Lower lobe of right lung (tissue), 2 donors: ENCODE data around the gene FRMD7. TPM values are rescaled to one million over a fixed set of nuclear protein-coding genes. Genes with fewer than 3 reads are reported as not detected.
"Not testable (repeated sequence)": the region's sequence is repeated elsewhere in the genome, so short reads cannot be mapped to it uniquely, and the experiment has no call there.

ENCODE experiments used
- ATAC-seq, 2 donors: fragments of 200-7000 bp; cut with Tn5 transposase; one replicate each; pipeline ENCODE4 v1.9.1; 2020 to 2022; ENCODE audit warnings: mild to moderate bottlenecking in 2 of 2, moderate library complexity in 2 of 2
- DNase-seq: peaks from one replicate; pipeline ENCODE4 v3.0.0-alpha.2; 2020
- H3K27ac ChIP-seq: fragments of 200-600 bp; one replicate; pipeline ENCODE4 v1.8.0; 2022
- H3K27me3 ChIP-seq: fragments of 200-600 bp; one replicate; pipeline ENCODE4 v1.8.0; 2022; ENCODE audit warnings: low read depth
- H3K36me3 ChIP-seq: fragments of 200-600 bp; one replicate; pipeline ENCODE4 v1.8.0; 2022; ENCODE audit warnings: mild to moderate bottlenecking
- H3K4me1 ChIP-seq: fragments of 200-600 bp; one replicate; pipeline ENCODE4 v1.8.0; 2022
- H3K4me3 ChIP-seq: fragments of 200-600 bp; one replicate; pipeline ENCODE4 v1.8.0; 2022; ENCODE audit warnings: mild to moderate bottlenecking
- H3K9me3 ChIP-seq: fragments of 200-600 bp; one replicate; pipeline ENCODE4 v1.8.0; 2022
- intact Hi-C: fragments of 100-400 bp; cut with DNase I; formaldehyde crosslinking; loops from one replicate; pipeline ENCODE4 v1.11.0; 2022
- total RNA-seq: library from RNA; stranded (reverse); fragmentation: NEBNext Ultra II Directional; extraction: Animal tissue kit (Norgen Biotek cat#: 25700); gene quantifications from one replicate; pipeline ENCODE4 v1.2.1, GENCODE V29; 2021
- TF ChIP-seq, protein P1 (sequence below): fragments of 200-600 bp; IDR thresholded peaks from one replicate; pipeline ENCODE4 v1.8.0; 2022; ENCODE audit warnings: antibody characterized with exemption, mild to moderate bottlenecking
- donor health status: DM: no; HTN: yes; CAD: no; lungs with severe emphysema.

FRMD7 gene
- total RNA-seq, 1 donor from 2014 or later, result not detected

- no peak overlapping the region for H3K27ac ChIP-seq
- no peaks in the 10 kb centered on the region for H3K36me3 ChIP-seq
- ATAC-seq (no peak), DNase-seq (no peak)
- H3K27me3 ChIP-seq, result no peaks in the 10 kb centered on the region
- TF ChIP-seq, protein P1, sequence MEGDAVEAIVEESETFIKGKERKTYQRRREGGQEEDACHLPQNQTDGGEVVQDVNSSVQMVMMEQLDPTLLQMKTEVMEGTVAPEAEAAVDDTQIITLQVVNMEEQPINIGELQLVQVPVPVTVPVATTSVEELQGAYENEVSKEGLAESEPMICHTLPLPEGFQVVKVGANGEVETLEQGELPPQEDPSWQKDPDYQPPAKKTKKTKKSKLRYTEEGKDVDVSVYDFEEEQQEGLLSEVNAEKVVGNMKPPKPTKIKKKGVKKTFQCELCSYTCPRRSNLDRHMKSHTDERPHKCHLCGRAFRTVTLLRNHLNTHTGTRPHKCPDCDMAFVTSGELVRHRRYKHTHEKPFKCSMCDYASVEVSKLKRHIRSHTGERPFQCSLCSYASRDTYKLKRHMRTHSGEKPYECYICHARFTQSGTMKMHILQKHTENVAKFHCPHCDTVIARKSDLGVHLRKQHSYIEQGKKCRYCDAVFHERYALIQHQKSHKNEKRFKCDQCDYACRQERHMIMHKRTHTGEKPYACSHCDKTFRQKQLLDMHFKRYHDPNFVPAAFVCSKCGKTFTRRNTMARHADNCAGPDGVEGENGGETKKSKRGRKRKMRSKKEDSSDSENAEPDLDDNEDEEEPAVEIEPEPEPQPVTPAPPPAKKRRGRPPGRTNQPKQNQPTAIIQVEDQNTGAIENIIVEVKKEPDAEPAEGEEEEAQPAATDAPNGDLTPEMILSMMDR, result no peak
- intact Hi-C loops, result no loop called here
- no peaks in the 10 kb centered on the region for H3K9me3 ChIP-seq
- H3K4me1 ChIP-seq, result no peaks in the 10 kb centered on the region
- H3K4me3 ChIP-seq, result no peak overlapping the region
Measured at GRCh38 chrX:132115792-132116191, 12.0 kb downstream of the FRMD7 start.

GRCh38 chrX:132114607-132115006 is 13.2 kb downstream of the FRMD7 start:
- TF ChIP-seq, protein P1, result no peak
- intact Hi-C loops, result no loop called here
- H3K27ac ChIP-seq, result no peak overlapping the region
- H3K4me1 ChIP-seq, result no peaks in the 10 kb centered on the region
- no peak overlapping the region for H3K4me3 ChIP-seq
- DNase-seq, result no peak
- no peaks in the 10 kb centered on the region for H3K36me3 ChIP-seq
- H3K27me3 ChIP-seq, result no peaks in the 10 kb centered on the region
- no peaks in the 10 kb centered on the region for H3K9me3 ChIP-seq
- ATAC-seq, result no peak

GRCh38 chrX:132107291-132107690 is 20.5 kb downstream of the FRMD7 start:
- no peaks in the 10 kb centered on the region for H3K27me3 ChIP-seq
- TF ChIP-seq, protein P1, result no peak
- H3K27ac ChIP-seq, result no peak overlapping the region
- H3K4me3 ChIP-seq, result no peak overlapping the region
- H3K36me3 ChIP-seq, result no peaks in the 10 kb centered on the region
- intact Hi-C loops, result no loop called here
- H3K9me3 ChIP-seq, result no peaks in the 10 kb centered on the region
- no peak for DNase-seq
- H3K4me1 ChIP-seq, result no peaks in the 10 kb centered on the region
- no peak for ATAC-seq

DNA sequence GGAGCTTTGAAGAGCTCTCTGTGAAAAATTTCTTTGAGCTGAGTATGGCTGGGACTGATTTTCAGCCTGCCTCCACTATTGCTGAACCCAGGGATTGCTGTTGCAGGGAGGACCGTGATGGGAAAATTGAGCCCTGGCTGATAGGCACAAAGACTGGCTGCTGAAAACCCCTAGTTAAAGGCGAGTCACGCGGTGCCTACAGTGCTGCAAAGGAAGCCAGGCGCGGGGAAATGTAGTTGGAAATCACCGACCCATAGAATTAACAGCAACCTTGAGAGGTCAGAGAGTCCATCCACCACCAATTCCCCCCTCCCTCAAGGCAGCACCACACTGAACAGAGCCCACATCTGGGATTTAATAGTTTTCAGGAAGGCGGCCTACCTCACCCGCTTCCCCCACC is 26.0 kb downstream of the FRMD7 start:
- DNase-seq, result no peak

GRCh38 chrX:132101206-132101605 is 26.6 kb downstream of the FRMD7 start:
- TF ChIP-seq, protein P1, result no peak
- no peak overlapping the region for H3K27ac ChIP-seq
- no peaks in the 10 kb centered on the region for H3K27me3 ChIP-seq
- H3K4me3 ChIP-seq, result no peak overlapping the region
- H3K9me3 ChIP-seq, result no peaks in the 10 kb centered on the region
- no peak for DNase-seq
- no peaks in the 10 kb centered on the region for H3K36me3 ChIP-seq
- H3K4me1 ChIP-seq, result no peaks in the 10 kb centered on the region
- ATAC-seq, result no peak
- intact Hi-C loops, result no loop called here

More for the DNA sequence above, 26.0 kb downstream of the FRMD7 start:
- Histone ChIP-seq H3K36me3 (no peaks in the 10 kb centered on the region), H3K27me3 (no peaks in the 10 kb centered on the region), H3K4me1 (no peaks in the 10 kb centered on the region), H3K27ac (no peak overlapping the region), H3K4me3 (no peak overlapping the region), H3K9me3 (no peaks in the 10 kb centered on the region)
- intact Hi-C loops, result no loop called here
- ATAC-seq, result no peak
- TF ChIP-seq, protein P1, result no peak

DNA sequence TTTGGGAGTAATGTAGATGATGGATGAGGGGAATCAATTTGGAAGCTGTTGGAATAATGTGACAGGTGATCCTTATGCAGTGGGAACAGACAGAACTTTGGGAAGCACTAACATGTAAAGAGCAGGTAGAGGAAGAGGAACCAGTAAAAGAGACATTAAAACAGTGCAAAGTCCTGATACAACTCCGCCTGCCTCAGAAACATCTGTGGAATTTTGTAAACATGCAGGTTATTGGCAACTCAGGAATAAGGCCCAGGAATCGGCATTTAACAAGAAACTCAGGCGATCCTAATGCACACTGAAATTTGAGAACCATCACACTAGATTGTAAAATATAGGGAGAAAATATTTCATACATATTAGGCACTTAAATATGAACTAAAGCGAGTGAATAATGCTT is 29.1 kb downstream of the FRMD7 start:
- H3K4me3 ChIP-seq, ATAC-seq, H3K27ac ChIP-seq, DNase-seq, intact Hi-C loops, H3K36me3 ChIP-seq, H3K4me1 ChIP-seq, H3K9me3 ChIP-seq, H3K27me3 ChIP-seq: not testable (repeated sequence)
